Astrocyte (in vitro differentiated cells and primary cell): ENCODE measurements around the gene VEPH1.

Experiments used
- EZH2 ChIP-seq: IDR thresholded peaks from 2 replicates; pipeline ENCODE4 v1.6.1; 2012; ENCODE audit warnings: mild to moderate bottlenecking, low read length, inconsistent platforms; ENCODE audit not compliant: insufficient read depth
- TF ChIP-seq, protein P1 (sequence below): IDR thresholded peaks from 2 replicates; pipeline ENCODE4 v1.5.1; 2011; ENCODE audit warnings: low read depth, mild to moderate bottlenecking, inconsistent platforms, low read length, moderate library complexity; ENCODE audit not compliant: insufficient read depth

- TF ChIP-seq, protein P1, sequence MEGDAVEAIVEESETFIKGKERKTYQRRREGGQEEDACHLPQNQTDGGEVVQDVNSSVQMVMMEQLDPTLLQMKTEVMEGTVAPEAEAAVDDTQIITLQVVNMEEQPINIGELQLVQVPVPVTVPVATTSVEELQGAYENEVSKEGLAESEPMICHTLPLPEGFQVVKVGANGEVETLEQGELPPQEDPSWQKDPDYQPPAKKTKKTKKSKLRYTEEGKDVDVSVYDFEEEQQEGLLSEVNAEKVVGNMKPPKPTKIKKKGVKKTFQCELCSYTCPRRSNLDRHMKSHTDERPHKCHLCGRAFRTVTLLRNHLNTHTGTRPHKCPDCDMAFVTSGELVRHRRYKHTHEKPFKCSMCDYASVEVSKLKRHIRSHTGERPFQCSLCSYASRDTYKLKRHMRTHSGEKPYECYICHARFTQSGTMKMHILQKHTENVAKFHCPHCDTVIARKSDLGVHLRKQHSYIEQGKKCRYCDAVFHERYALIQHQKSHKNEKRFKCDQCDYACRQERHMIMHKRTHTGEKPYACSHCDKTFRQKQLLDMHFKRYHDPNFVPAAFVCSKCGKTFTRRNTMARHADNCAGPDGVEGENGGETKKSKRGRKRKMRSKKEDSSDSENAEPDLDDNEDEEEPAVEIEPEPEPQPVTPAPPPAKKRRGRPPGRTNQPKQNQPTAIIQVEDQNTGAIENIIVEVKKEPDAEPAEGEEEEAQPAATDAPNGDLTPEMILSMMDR: no peak
- no peak for TF ChIP-seq EZH2
Measured at GRCh38 chr3:157249606-157250005, 253.6 kb downstream of the VEPH1 start.
